HUDEP-2 (cell line): ENCODE results near the gene LARP6.
"Not testable (repeated sequence)": the region's sequence is repeated elsewhere in the genome, so short reads cannot be mapped to it uniquely, and the experiment has no call there.

Experiments
- DNase-seq, 76 experiments: peaks; one replicate each; lab custom pipeline; 2025; ENCODE audit not compliant: unreplicated experiment in 76 of 76; lab: John Stamatoyannopoulos, UW

The LARP6 gene

GRCh38 chr15:70859322-70859908 lies 5.5 kb upstream of the LARP6 start:
- DNase-seq = no peak

- DNase-seq = not testable (repeated sequence)
Measured at GRCh38 chr15:70858614-70859321, 4.8 kb upstream of the LARP6 start.

GRCh38 chr15:70857562-70858285 lies 3.8 kb upstream of the LARP6 start:
- no peak for DNase-seq

GRCh38 chr15:70856884-70857561 lies 3.1 kb upstream of the LARP6 start:
- DNase-seq = no peak

GRCh38 chr15:70856177-70856883 lies 2.4 kb upstream of the LARP6 start:
- DNase-seq = no peak

- no peak for DNase-seq
Measured at GRCh38 chr15:70855764-70856163, 1.8 kb upstream of the LARP6 start.

- DNase-seq = no peak
Measured at GRCh38 chr15:70854666-70854976, 664 bp upstream of the LARP6 start.

GRCh38 chr15:70853318-70853972 lies 512 bp downstream of the LARP6 start:
- DNase-seq = no peak

- no peak for DNase-seq
Measured at GRCh38 chr15:70852501-70853317, 1.2 kb downstream of the LARP6 start.

- no peak for DNase-seq
Measured at GRCh38 chr15:70851889-70852288, 2.1 kb downstream of the LARP6 start.

- DNase-seq = no peak
Measured at GRCh38 chr15:70845602-70846360, 8.2 kb downstream of the LARP6 start.

GRCh38 chr15:70837476-70837875 lies 16.5 kb downstream of the LARP6 start:
- no peak for DNase-seq

- no peak for DNase-seq
Measured at GRCh38 chr15:70835841-70836240, 18.1 kb downstream of the LARP6 start.

- DNase-seq = no peak
Measured at GRCh38 chr15:70835415-70835814, 18.5 kb downstream of the LARP6 start.

- no peak for DNase-seq
Measured at GRCh38 chr15:70834999-70835398, 19.0 kb downstream of the LARP6 start.

GRCh38 chr15:70833861-70834765 lies 19.8 kb downstream of the LARP6 start:
- no peak for DNase-seq

- DNase-seq = no peak
Measured at GRCh38 chr15:70833422-70833821, 20.5 kb downstream of the LARP6 start.

GRCh38 chr15:70832176-70832575 lies 21.8 kb downstream of the LARP6 start:
- DNase-seq = no peak
